ENCODE results near the gene POLL. TPM values are rescaled to one million over a fixed set of nuclear protein-coding genes. Genes with fewer than 3 reads are reported as not detected.

POLL gene
- total and polyA plus RNA-seq, 2 donors (not counting 3 experiments of a cell fraction or from before 2014, with no cell fraction given) = 34.3 to 42.3 TPM

GRCh38 chr10:101567165-101568006 is 20.7 kb downstream of the POLL start:
- Histone ChIP-seq H3K27ac (ENCODE audit: insufficient read depth, low read depth, low read length) (no peak overlapping the region), H3K4me1 (ENCODE audit: control insufficient read depth, extremely low read depth, insufficient read depth, low read length) (peaks cover 7% of the 10 kb centered on the region), H4K20me1 (replicated peaks; ENCODE audit: control insufficient read depth, extremely low read depth, insufficient read depth, low read length) (no peaks in the 10 kb centered on the region), H3K9me3 (replicated peaks; ENCODE audit: control insufficient read depth, insufficient read depth, low read length) (no peaks in the 10 kb centered on the region), H3K4me2 (ENCODE audit: insufficient read depth, low read length) (no peak overlapping the region), H3K9ac (replicated peaks; ENCODE audit: extremely low read depth, insufficient read depth, low read length) (no peak overlapping the region), H3K36me3 (ENCODE audit: control insufficient read depth in 2 of 2, extremely low read depth in 1 of 2, insufficient read depth in 2 of 2, low read length in 2 of 2) (no peaks in the 10 kb centered on the region), H3K4me3 (replicated peaks in 1 of 3; ENCODE audit: insufficient read depth in 1 of 3, low read depth in 1 of 3, low read length in 3 of 3) (no peak overlapping the region), H3K27me3 (ENCODE audit: control insufficient read depth in 2 of 2, insufficient read depth in 2 of 2, low read length in 2 of 2) (peaks cover 26 to 27% of the 10 kb centered on the region in 2 experiments), H2AFZ (ENCODE audit: low read depth, low read length) (no peak overlapping the region), H3K79me2 (ENCODE audit: control insufficient read depth, insufficient read depth, low read length) (no peaks in the 10 kb centered on the region), H3K9me1 (replicated peaks; ENCODE audit: control insufficient read depth, extremely low read depth, insufficient read depth, low read length) (no peaks in the 10 kb centered on the region)
- BruUV-seq (replicated peaks) = no TSS peak
- dilution Hi-C loops (cut with MboI; ENCODE audit: extremely low pct_ligation_motif_present, low sequenced_read_pairs) (no loop called here), intact Hi-C loops (cut with micrococcal nuclease) (no loop called here)
- TF ChIP-seq MAX (IDR thresholded peaks at IDR 0.05; ENCODE audit: insufficient read depth, insufficient read length) (no peak), POLR2A (IDR thresholded peaks at IDR 0.05; ENCODE audit: low read depth, low read length) (no peak), POLR2AphosphoS5 (IDR thresholded peaks at IDR 0.05; ENCODE audit: insufficient read depth, low read depth, low read length) (no peak), EZH2 (IDR thresholded peaks at IDR 0.05; ENCODE audit: borderline replicate concordance, low read depth, low read length, severe bottlenecking) (no peak), FOS (IDR thresholded peaks at IDR 0.05; ENCODE audit: borderline replicate concordance, insufficient read depth, low read length) (no peak), GATA2 (IDR thresholded peaks at IDR 0.05; ENCODE audit: insufficient read depth, insufficient read length, low read depth, low read length) (no peak), MYC (IDR thresholded peaks at IDR 0.05; ENCODE audit: low read depth, low read length) (no peak), CTCF (IDR thresholded peaks at IDR 0.05; ENCODE audit: extremely low read depth in 1 of 2, insufficient read depth in 1 of 2, low read depth in 1 of 2, low read length in 2 of 2) (no peak)
- CTCF ChIA-PET = interaction anchor here (0.7 to 1.8 kb wide), 7 partner anchors 11 to 354 kb away, joined by 3 to 10 read pairs (median 6); no protein-coding TSS in a partner anchor
- POLR2A ChIA-PET = interaction anchor here (0.6 kb wide), 1 partner anchor 199 kb away, joined by 5 read pairs; no protein-coding TSS in a partner anchor
- FAIRE-seq = no peak
- no peak for DNase-seq (ENCODE audit: low read depth, low spot score)

Data from endothelial cell of umbilical vein (primary cell).